H9 (cell line): Measurements from ENCODE around the gene ZBTB49. TPM values are rescaled to one million over a fixed set of nuclear protein-coding genes. Genes with fewer than 3 reads are reported as not detected.
A peak's percentile ranks its signal among the peaks of the same experiment; 100 is the strongest.

Experiments
- DNase-seq: peaks from one replicate; pipeline ENCODE4 v3.0.0-alpha.2; 2017
- H2AFZ ChIP-seq: one replicate; pipeline ENCODE4 v1.6.1; 2013; ENCODE audit warnings: mild to moderate bottlenecking, low read length, control low read depth, moderate library complexity
- H2AK5ac ChIP-seq: 2 replicates; pipeline ENCODE4 v1.6.1; 2013; ENCODE audit warnings: low read length, control low read depth, mixed read lengths; ENCODE audit not compliant: insufficient read length
- H2BK120ac ChIP-seq: one replicate; pipeline ENCODE4 v1.6.1; 2013; ENCODE audit warnings: low read depth, mild to moderate bottlenecking, low read length, control low read depth, inconsistent platforms; ENCODE audit not compliant: poor library complexity, severe bottlenecking
- H2BK12ac ChIP-seq: 2 replicates; pipeline ENCODE4 v1.6.1; 2013; ENCODE audit warnings: low read length, control low read depth, mixed read lengths, low read depth; ENCODE audit not compliant: insufficient read length
- H2BK15ac ChIP-seq: 2 replicates; pipeline ENCODE4 v1.6.1; 2013; ENCODE audit warnings: low read depth, low read length, control low read depth
- H2BK20ac ChIP-seq: one replicate; pipeline ENCODE4 v1.6.1; 2013; ENCODE audit warnings: low read depth, mild to moderate bottlenecking, low read length, control low read depth, inconsistent platforms; ENCODE audit not compliant: poor library complexity, severe bottlenecking
- H2BK5ac ChIP-seq: 2 replicates; pipeline ENCODE4 v1.6.1; 2013; ENCODE audit warnings: low read length, control low read depth, mixed read lengths; ENCODE audit not compliant: insufficient read length
- H3K14ac ChIP-seq: 2 replicates; pipeline ENCODE4 v1.6.1; 2013; ENCODE audit warnings: low read length, control low read depth; ENCODE audit not compliant: insufficient read depth
- H3K18ac ChIP-seq: 2 replicates; pipeline ENCODE4 v1.6.1; 2013; ENCODE audit warnings: low read depth, mild to moderate bottlenecking, mixed read lengths, low read length, control low read depth; ENCODE audit not compliant: insufficient read length
- H3K23ac ChIP-seq: 2 replicates; pipeline ENCODE4 v1.6.1; 2013; ENCODE audit warnings: low read length, control low read depth, mixed read lengths, low read depth; ENCODE audit not compliant: insufficient read length
- H3K23me2 ChIP-seq: 2 replicates; pipeline ENCODE4 v1.6.1; 2013; ENCODE audit warnings: low read depth, mild to moderate bottlenecking, mixed read lengths, low read length, control low read depth; ENCODE audit not compliant: insufficient read length, poor library complexity, severe bottlenecking
- H3K27ac ChIP-seq: 2 replicates; pipeline ENCODE4 v1.5.1; 2013; ENCODE audit warnings: low read length, control low read depth, mixed read lengths, low read depth; ENCODE audit not compliant: insufficient read length
- H3K27me3 ChIP-seq: 2 replicates; pipeline ENCODE4 v1.6.1; 2013; ENCODE audit warnings: low read length, control low read depth, inconsistent platforms; ENCODE audit not compliant: insufficient read depth
- H3K4ac ChIP-seq: 2 replicates; pipeline ENCODE4 v1.6.1; 2013; ENCODE audit warnings: low read depth, mild to moderate bottlenecking, control low read depth, inconsistent platforms, low read length, moderate library complexity
- H3K4me1 ChIP-seq: 2 replicates; pipeline ENCODE4 v1.6.1; 2013; ENCODE audit warnings: low read length, control low read depth, inconsistent platforms; ENCODE audit not compliant: insufficient read depth
- H3K4me2 ChIP-seq: 2 replicates; pipeline ENCODE4 v1.6.1; 2013; ENCODE audit warnings: low read length, control low read depth, mixed read lengths; ENCODE audit not compliant: insufficient read length, insufficient read depth
- H3K56ac ChIP-seq: 2 replicates; pipeline ENCODE4 v1.6.1; 2013; ENCODE audit warnings: low read depth, mild to moderate bottlenecking, mixed read lengths, low read length, control low read depth; ENCODE audit not compliant: insufficient read length
- H3K79me1 ChIP-seq: 2 replicates; pipeline ENCODE4 v1.6.1; 2013; ENCODE audit warnings: low read depth, mild to moderate bottlenecking, moderate library complexity, low read length, control low read depth, inconsistent platforms; ENCODE audit not compliant: insufficient read depth, poor library complexity, severe bottlenecking
- H3K79me2 ChIP-seq: 2 replicates; pipeline ENCODE4 v1.6.1; 2013; ENCODE audit warnings: low read length, control low read depth, inconsistent platforms; ENCODE audit not compliant: insufficient read depth
- H3K9ac ChIP-seq: 2 replicates; pipeline ENCODE4 v1.6.1; 2013; ENCODE audit warnings: low read length, control low read depth, mixed read lengths; ENCODE audit not compliant: insufficient read length; ENCODE audit errors: extremely low read depth
- H3K9me3 ChIP-seq: one replicate; pipeline ENCODE4 v1.6.1; 2013; ENCODE audit warnings: low read depth, low read length, inconsistent platforms; ENCODE audit not compliant: control insufficient read depth
- H3T11ph ChIP-seq: one replicate; pipeline ENCODE4 v1.6.1; 2013; ENCODE audit warnings: mild to moderate bottlenecking, low read length, control low read depth, inconsistent platforms
- H4K20me1 ChIP-seq: one replicate; pipeline ENCODE4 v1.6.1; 2013; ENCODE audit not compliant: control insufficient read depth, insufficient read length, insufficient read depth
- H4K5ac ChIP-seq: 2 replicates; pipeline ENCODE4 v1.6.1; 2013; ENCODE audit warnings: low read depth, mild to moderate bottlenecking, mixed read lengths, low read length, control low read depth; ENCODE audit not compliant: insufficient read length
- H4K8ac ChIP-seq: replicated peaks from 2 replicates; pipeline ENCODE4 v1.6.1; 2013; ENCODE audit warnings: low read length, control low read depth, mixed read lengths, low read depth; ENCODE audit not compliant: insufficient read length
- H4K91ac ChIP-seq: 2 replicates; pipeline ENCODE4 v1.6.1; 2013; ENCODE audit warnings: low read depth, mild to moderate bottlenecking, moderate library complexity, mixed read lengths, low read length, control low read depth; ENCODE audit not compliant: insufficient read length
- H3K27ac Mint-ChIP-seq, 3 experiments: 2 replicates in 2 of 3; 3 replicates in 1 of 3; pipeline ENCODE4 v1.8.0; 2020 to 2021; ENCODE audit warnings: mixed read lengths in 3 of 3, mild to moderate bottlenecking in 1 of 3, moderate library complexity in 1 of 3
- H3K27me3 Mint-ChIP-seq: 2 replicates; pipeline ENCODE4 v1.8.0; 2021; ENCODE audit warnings: low read depth, mild to moderate bottlenecking, moderate library complexity, mixed read lengths
- H3K36me3 Mint-ChIP-seq, 3 experiments: 2 replicates in 2 of 3; 3 replicates in 1 of 3; pipeline ENCODE4 v1.8.0; 2020 to 2021; ENCODE audit warnings: low read depth in 3 of 3, mixed read lengths in 3 of 3; ENCODE audit not compliant: insufficient read depth in 1 of 3
- H3K4me1 Mint-ChIP-seq, 2 experiments: 2 replicates each; pipeline ENCODE4 v1.8.0; 2020; ENCODE audit warnings: mixed read lengths in 2 of 2
- H3K4me3 Mint-ChIP-seq, 2 experiments: 2 replicates in 1 of 2; 3 replicates in 1 of 2; pipeline ENCODE4 v1.8.0; 2020 to 2021; ENCODE audit warnings: mild to moderate bottlenecking in 2 of 2, mixed read lengths in 2 of 2, moderate library complexity in 1 of 2
- H3K9me3 Mint-ChIP-seq, 2 experiments: 2 replicates in 1 of 2; 3 replicates in 1 of 2; pipeline ENCODE4 v1.8.0; 2020; ENCODE audit warnings: mild to moderate bottlenecking in 2 of 2, mixed read lengths in 2 of 2, moderate library complexity in 1 of 2
- WGBS: extraction: QIAGEN DNeasy Blood & Tissue Kit; methylation state at CpG from one replicate; pipeline ENCODE4 v1.1.7; 2013; ENCODE audit warnings: missing lambda C conversion rate, low lambda C conversion rate, mixed read lengths; ENCODE audit not compliant: insufficient read length; ENCODE audit errors: extremely low coverage; 5-methylcytosine and 5-hydroxymethylcytosine counted together
- total RNA-seq: library from RNA; stranded (reverse); gene quantifications from 2 replicates; pipeline ENCODE4 v1.2.1, GENCODE V29; 2021
- TF ChIP-seq, protein P1 (sequence below): fragments of 200-600 bp; sonication (generic); conservative IDR thresholded peaks from 3 replicates; pipeline ENCODE4 v1.8.0; 2021; ENCODE audit warnings: antibody characterized with exemption, mild to moderate bottlenecking

Gene ZBTB49
- total RNA-seq, 1 experiment from 2014 or later: 8.7 TPM

DNA sequence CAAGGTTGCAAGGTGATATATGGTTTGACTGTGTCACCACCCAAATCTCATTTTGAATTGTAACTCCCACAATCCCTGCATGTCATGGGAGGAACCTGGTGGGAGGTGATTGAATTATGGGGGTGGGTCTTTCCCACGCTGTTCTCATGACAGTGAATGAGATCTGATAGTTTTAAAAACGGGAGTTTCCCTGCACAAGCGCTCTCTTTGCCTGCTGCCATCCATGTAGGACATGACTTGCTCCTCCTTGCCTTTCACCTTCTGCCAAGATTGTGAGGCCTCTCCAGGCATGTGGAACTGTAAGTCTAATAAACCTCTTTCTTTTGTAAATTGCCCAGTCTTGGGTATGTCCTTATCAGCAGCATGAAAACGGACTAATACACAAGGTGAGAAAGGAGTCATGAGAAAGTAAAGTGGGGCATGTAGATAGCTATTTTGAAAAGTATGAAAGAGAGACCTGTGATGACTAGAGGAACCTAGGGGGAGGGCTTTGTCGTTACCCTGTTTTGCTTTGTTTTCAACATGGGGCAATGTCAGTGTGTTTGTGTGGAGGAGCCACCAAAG lies 6.3 kb downstream of the ZBTB49 start:
- Histone ChIP-seq H2AFZ (no peak overlapping the region), H3K27ac (no peak overlapping the region), H4K20me1 (no peaks in the 10 kb centered on the region), H3K4me2 (no peak overlapping the region), H3K23me2 (no peaks in the 10 kb centered on the region), H3K79me1 (no peaks in the 10 kb centered on the region), H3K9ac (no peak overlapping the region), H3K9me3 (no peaks in the 10 kb centered on the region), H2BK15ac (no peak overlapping the region), H2BK20ac (no peak overlapping the region), H3T11ph (no peak overlapping the region), H3K23ac (no peak overlapping the region), H3K27me3 (no peaks in the 10 kb centered on the region), H4K91ac (no peak overlapping the region), H4K5ac (no peak overlapping the region), H4K8ac (no peak overlapping the region), H2AK5ac (no peak overlapping the region), H3K4ac (no peak overlapping the region), H3K56ac (no peak overlapping the region), H3K18ac (no peak overlapping the region), H2BK120ac (no peak overlapping the region), H3K14ac (no peak overlapping the region), H3K4me1 (no peaks in the 10 kb centered on the region), H3K79me2 (peaks cover 3% of the 10 kb centered on the region), H2BK12ac (no peak overlapping the region), H2BK5ac (no peak overlapping the region)
- H3K9me3 Mint-ChIP-seq: peaks cover 0 to 6% of the 10 kb centered on the region in 2 experiments; a peak in 3 of 5 replicates
- peaks cover 3 to 12% (median 10%) of the 10 kb centered on the region in 3 experiments; a peak in 5 of 7 replicates for H3K36me3 Mint-ChIP-seq
- DNase-seq: no peak
- H3K4me3 Mint-ChIP-seq: no peak overlapping the region
- WGBS: no CpG with 5 or more reads among the region's 5 CpGs
- peak overlapping the region in 1 of 3 experiments; percentile 24; a peak in 1 of 7 replicates for H3K27ac Mint-ChIP-seq
- H3K27me3 Mint-ChIP-seq: no peaks in the 10 kb centered on the region; the same call in 1 of the 2 replicates
- TF ChIP-seq, protein P1, sequence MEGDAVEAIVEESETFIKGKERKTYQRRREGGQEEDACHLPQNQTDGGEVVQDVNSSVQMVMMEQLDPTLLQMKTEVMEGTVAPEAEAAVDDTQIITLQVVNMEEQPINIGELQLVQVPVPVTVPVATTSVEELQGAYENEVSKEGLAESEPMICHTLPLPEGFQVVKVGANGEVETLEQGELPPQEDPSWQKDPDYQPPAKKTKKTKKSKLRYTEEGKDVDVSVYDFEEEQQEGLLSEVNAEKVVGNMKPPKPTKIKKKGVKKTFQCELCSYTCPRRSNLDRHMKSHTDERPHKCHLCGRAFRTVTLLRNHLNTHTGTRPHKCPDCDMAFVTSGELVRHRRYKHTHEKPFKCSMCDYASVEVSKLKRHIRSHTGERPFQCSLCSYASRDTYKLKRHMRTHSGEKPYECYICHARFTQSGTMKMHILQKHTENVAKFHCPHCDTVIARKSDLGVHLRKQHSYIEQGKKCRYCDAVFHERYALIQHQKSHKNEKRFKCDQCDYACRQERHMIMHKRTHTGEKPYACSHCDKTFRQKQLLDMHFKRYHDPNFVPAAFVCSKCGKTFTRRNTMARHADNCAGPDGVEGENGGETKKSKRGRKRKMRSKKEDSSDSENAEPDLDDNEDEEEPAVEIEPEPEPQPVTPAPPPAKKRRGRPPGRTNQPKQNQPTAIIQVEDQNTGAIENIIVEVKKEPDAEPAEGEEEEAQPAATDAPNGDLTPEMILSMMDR: no peak
- peaks cover 4% of the 10 kb centered on the region in 2 experiments for H3K4me1 Mint-ChIP-seq
